PC-9 (cell line): ENCODE results near the gene RTP2.

Experiments
- CTCF ChIP-seq: fragments of 200-600 bp; sonication (generic); conservative IDR thresholded peaks from 2 replicates; pipeline ENCODE4 v1.6.1; 2017; ENCODE audit warnings: mixed run types, antibody characterized with exemption, mild to moderate bottlenecking, moderate library complexity
- EZH2 ChIP-seq: fragments of 200-600 bp; sonication (generic); IDR thresholded peaks from 2 replicates; pipeline ENCODE4 v1.8.0; 2017; ENCODE audit warnings: antibody characterized with exemption, low read depth

DNA sequence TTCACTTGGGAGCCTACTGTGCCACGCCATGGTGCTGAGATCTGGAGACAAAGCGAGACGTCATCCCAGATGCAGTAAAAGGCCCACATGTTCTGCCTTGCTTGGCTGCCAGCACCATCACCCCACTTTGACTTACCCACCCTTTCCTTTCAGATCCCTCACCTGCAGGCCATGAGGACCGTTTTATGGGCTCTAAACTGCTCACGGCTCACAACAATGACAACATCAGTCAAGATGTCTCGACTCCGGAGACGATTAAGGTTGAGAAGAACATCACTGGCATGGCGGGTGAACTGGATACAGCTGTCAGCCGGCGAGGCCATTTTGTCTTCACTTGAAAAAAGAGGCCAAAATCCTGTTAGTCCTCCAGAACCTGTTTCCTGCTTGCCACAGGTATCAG, 31.0 kb upstream of the RTP2 start:
- TF ChIP-seq CTCF = no peak
- TF ChIP-seq EZH2 = no peak
